OCI-M2 (cell line): ENCODE measurements around the gene MYL6B.
"Not testable (repeated sequence)": the region's sequence is repeated elsewhere in the genome, so short reads cannot be mapped to it uniquely, and the experiment has no call there.

ENCODE experiments used
- DNase-seq: peaks from one replicate; lab custom pipeline; 2025; ENCODE audit not compliant: unreplicated experiment; lab: John Stamatoyannopoulos, UW

The MYL6B gene

GRCh38 chr12:56152132-56152755 lies at the start of gene MYL6B:
Gene MYL6B (plus strand): TSS chr12:56152587. CDS start chr12:56153919, 1,332 bp downstream.
- peak; percentile 76 for DNase-seq

- DNase-seq = no peak
These were observed 49.7 kb upstream of the MYL6B start for GRCh38 chr12:56102683-56103065.

GRCh38 chr12:56103066-56103711 lies 49.2 kb upstream of the MYL6B start:
- no peak for DNase-seq

- no peak for DNase-seq
These were observed 48.6 kb upstream of the MYL6B start for GRCh38 chr12:56103823-56104108.

GRCh38 chr12:56104109-56104814 lies 48.1 kb upstream of the MYL6B start, which contains the start of gene PA2G4:
Gene PA2G4 (plus strand): TSS chr12:56104559. CDS start chr12:56104738, 179 bp downstream.
- peak; percentile 87 for DNase-seq

- no peak for DNase-seq
These were observed 47.4 kb upstream of the MYL6B start for GRCh38 chr12:56104815-56105608.

- DNase-seq = no peak
These were observed 46.8 kb upstream of the MYL6B start for GRCh38 chr12:56105609-56105902.

- no peak for DNase-seq
These were observed 45.1 kb upstream of the MYL6B start for GRCh38 chr12:56107242-56107641.

- DNase-seq = no peak
These were observed 41.8 kb upstream of the MYL6B start for GRCh38 chr12:56110571-56110970.

- no peak for DNase-seq
These were observed 38.3 kb upstream of the MYL6B start for GRCh38 chr12:56114084-56114483.

- no peak for DNase-seq
These were observed 37.1 kb upstream of the MYL6B start for GRCh38 chr12:56115329-56115728.

GRCh38 chr12:56116267-56117081 lies 35.9 kb upstream of the MYL6B start, which contains the start of gene RPL41:
Gene RPL41 (plus strand): TSS chr12:56116633.
- DNase-seq = peak; percentile 87

GRCh38 chr12:56117082-56117706 lies 35.2 kb upstream of the MYL6B start:
- DNase-seq = not testable (repeated sequence)

- peak; percentile 77 for DNase-seq
These were observed 34.4 kb upstream of the MYL6B start, which contains the start of gene ZC3H10 for GRCh38 chr12:56117778-56118687. Gene ZC3H10 (plus strand): TSS chr12:56118266. CDS start chr12:56120563, 2,297 bp downstream.

GRCh38 chr12:56118688-56119357 lies 33.6 kb upstream of the MYL6B start:
- no peak for DNase-seq

GRCh38 chr12:56119361-56119796 lies 33.0 kb upstream of the MYL6B start:
- no peak for DNase-seq

GRCh38 chr12:56120158-56120846 lies 32.1 kb upstream of the MYL6B start:
- DNase-seq = no peak
